ENCODE data around the gene MUC6.

Gene MUC6, protein sequence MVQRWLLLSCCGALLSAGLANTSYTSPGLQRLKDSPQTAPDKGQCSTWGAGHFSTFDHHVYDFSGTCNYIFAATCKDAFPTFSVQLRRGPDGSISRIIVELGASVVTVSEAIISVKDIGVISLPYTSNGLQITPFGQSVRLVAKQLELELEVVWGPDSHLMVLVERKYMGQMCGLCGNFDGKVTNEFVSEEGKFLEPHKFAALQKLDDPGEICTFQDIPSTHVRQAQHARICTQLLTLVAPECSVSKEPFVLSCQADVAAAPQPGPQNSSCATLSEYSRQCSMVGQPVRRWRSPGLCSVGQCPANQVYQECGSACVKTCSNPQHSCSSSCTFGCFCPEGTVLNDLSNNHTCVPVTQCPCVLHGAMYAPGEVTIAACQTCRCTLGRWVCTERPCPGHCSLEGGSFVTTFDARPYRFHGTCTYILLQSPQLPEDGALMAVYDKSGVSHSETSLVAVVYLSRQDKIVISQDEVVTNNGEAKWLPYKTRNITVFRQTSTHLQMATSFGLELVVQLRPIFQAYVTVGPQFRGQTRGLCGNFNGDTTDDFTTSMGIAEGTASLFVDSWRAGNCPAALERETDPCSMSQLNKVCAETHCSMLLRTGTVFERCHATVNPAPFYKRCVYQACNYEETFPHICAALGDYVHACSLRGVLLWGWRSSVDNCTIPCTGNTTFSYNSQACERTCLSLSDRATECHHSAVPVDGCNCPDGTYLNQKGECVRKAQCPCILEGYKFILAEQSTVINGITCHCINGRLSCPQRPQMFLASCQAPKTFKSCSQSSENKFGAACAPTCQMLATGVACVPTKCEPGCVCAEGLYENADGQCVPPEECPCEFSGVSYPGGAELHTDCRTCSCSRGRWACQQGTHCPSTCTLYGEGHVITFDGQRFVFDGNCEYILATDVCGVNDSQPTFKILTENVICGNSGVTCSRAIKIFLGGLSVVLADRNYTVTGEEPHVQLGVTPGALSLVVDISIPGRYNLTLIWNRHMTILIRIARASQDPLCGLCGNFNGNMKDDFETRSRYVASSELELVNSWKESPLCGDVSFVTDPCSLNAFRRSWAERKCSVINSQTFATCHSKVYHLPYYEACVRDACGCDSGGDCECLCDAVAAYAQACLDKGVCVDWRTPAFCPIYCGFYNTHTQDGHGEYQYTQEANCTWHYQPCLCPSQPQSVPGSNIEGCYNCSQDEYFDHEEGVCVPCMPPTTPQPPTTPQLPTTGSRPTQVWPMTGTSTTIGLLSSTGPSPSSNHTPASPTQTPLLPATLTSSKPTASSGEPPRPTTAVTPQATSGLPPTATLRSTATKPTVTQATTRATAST (N-terminal part only)

DNA sequence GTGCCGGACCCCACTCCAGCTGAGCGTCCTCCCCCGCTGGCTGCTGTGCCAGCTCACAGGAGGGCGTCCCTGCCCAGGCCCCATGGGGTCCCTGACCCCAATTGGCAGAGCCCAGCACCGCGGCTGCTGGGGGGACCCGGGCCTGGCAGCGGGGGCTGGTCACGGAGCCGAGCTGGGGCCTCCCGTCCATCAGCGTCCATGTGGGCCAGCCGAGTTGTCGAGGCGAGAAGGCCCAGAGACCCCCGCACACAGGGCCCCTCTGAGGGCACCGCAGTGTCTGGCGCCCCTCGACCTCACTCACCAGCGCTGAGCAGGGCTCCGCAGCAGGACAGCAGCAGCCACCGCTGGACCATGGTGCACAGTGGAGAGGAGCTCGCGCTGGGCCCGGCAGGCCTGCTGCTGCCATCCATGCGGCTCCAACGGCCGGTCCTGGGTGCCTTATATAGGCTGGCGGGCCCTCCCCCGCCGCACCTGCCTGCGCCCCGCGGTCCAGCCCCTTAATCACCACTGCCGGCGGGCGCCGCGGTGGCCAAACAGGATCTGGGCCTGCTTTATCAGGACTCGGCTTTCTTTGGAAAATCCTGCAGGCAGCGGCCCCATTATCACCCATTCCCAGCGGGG, at the start of gene MUC6:
Gene MUC6 (minus strand): TSS at position 416 of the 621 bp plus-strand sequence. CDS start 63 bp downstream, at position 353.
- DNase-seq, result no peak

DNA sequence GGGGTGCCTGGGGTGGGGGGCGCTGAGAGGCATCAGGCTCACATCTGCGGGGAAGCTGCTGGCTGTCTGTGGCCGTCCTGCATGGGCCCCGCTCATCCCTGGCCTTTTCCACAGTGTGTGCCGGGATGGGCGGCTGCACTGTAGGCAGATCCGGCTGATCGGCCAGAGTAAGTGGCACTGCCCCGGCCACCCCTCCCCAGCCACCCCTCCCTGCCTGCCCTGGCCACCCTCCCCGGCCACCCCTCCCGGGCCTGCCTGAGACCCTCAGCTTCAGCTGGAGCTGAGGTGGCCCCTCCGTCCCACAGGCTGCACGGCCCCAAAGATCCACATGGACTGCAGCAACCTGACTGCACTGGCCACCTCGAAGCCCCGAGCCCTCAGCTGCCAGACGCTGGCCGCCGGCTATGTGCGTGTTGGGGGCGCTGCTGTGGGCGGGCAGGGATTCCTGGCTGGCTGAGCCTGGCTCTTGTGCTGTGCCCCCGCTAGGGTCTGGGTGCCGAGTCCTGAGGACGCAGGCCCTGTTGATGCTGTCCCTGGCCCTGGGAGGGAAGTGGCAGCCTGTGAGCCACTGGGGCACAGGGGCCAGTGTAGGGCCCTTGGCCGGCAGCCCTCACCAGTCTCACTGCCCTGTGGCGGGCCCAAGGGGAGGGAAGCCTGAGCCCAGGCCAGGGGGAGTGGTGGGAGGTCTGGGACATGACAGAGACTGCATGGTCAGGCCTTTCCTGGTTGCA, 49.1 kb upstream of the MUC6 start:
- no peak for DNase-seq

DNA sequence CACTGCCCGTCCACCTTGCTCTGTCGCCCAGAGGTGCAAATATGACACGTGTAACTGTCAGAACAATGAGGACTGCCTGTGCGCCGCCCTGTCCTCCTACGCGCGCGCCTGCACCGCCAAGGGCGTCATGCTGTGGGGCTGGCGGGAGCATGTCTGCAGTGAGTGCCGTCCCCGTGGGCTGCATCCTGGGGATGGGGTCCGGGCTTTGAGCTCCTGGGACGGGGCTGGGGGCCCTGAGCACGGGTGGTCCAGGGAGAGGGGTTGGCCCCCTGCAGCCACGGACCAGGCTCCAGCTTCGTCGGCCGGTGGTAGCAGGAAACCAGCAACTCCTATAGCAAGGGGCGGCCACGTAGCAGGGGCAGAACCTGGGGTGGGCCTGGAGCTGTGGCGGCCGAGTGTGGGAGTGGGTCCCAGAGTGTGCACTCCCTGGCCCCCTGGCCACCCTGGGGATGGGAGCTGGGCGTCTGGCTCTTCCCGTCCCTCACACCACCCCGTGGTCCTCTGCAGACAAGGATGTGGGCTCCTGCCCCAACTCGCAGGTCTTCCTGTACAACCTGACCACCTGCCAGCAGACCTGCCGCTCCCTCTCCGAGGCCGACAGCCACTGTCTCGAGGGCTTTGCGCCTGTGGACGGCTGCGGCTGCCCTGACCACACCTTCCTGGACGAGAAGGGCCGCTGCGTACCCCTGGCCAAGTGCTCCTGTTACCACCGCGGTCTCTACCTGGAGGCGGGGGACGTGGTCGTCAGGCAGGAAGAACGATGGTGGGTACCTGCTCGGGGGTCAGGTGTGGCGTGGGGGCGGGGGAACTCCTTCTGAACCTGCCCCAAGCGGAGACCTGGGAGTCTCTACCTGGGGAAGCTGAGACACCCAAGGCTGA, 48.3 kb upstream of the MUC6 start:
- no peak for DNase-seq

DNA sequence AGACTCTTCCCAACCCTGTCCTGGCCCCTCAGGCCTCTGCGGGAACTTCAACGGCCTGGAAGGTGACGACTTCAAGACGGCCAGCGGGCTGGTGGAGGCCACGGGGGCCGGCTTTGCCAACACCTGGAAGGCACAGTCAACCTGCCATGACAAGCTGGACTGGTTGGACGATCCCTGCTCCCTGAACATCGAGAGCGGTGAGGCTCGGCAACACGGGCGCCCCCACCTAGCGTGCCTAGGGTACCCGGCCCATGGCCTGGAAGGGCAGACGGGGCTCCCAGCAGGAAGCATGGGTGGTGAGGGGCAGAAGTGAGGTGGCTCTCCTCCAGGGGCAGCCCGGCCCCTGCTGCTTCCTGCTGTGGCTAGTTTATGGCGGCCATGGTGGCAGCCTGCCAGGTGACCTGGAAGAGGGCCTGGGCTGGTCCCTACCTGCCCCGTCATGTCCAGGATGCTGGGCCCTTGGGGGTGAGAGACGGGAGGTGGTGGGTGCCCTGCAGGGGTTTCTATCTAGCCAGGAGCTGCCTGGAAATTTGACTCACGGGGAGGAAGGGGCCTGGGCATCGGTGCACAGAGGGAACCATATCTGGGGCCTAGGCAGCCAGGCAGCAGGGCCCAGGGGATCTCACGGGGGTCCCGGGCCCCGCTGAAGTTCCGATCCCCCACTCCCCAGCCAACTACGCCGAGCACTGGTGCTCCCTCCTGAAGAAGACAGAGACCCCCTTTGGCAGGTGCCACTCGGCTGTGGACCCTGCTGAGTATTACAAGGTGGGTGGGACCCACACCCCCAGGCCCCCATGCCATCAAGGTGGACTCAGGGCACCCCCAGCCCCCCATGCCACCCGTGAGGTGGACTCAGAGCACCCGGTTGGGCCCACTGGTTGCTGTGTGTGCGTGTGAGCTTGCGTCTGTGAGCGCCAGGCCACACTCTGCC, 47.4 kb upstream of the MUC6 start:
- no peak for DNase-seq

DNA sequence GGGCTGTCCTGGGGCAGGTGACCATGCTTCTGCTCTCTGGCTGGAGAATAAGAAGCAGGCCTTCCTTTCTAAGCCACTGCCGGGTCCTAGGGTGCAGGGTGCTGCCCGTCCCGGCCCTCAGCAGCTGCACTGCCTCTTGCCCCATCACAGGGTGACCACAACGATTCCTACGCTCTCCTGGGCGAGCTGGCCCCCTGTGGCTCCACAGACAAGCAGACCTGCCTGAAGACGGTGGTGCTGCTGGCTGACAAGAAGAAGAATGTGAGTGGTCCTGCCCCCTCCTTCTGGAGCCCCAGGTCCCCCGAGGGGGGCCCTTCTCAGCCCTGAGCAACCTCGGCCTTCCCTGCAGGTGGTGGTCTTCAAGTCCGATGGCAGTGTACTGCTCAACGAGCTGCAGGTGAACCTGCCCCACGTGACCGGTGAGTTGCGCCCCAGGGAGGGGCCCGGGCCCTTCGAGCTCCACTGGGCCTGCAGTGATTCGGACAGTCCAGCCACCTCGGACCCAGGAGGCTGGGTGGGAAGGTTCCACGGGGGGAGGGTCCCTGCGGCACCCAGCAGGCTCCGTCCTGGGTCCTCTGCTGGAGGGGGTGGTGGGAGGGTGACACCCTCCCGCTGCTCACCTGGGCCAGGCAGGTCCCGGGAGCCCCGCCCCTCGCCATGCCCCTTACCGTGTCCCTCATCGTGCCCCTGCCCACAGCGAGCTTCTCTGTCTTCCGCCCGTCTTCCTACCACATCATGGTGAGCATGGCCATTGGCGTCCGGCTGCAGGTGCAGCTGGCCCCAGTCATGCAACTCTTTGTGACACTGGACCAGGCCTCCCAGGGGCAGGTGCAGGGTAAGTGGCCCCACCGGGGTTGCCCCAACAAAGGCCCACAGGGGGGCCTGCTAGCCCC, 46.5 kb upstream of the MUC6 start:
- DNase-seq, result no peak

DNA sequence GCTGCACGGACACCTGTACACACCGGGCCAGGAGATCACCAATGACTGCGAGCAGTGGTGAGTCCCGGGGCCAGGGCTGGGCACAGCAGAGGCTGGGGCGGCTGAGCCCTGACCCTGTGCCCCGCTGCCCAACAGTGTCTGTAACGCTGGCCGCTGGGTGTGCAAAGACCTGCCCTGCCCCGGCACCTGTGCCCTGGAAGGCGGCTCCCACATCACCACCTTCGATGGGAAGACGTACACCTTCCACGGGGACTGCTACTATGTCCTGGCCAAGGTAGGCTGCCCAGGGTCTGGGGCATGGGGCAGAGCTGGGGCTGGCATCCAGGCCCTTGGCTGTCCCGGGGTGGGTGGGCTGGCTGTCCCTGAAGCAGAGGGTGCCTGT, 45.8 kb upstream of the MUC6 start:
- DNase-seq, result no peak

DNA sequence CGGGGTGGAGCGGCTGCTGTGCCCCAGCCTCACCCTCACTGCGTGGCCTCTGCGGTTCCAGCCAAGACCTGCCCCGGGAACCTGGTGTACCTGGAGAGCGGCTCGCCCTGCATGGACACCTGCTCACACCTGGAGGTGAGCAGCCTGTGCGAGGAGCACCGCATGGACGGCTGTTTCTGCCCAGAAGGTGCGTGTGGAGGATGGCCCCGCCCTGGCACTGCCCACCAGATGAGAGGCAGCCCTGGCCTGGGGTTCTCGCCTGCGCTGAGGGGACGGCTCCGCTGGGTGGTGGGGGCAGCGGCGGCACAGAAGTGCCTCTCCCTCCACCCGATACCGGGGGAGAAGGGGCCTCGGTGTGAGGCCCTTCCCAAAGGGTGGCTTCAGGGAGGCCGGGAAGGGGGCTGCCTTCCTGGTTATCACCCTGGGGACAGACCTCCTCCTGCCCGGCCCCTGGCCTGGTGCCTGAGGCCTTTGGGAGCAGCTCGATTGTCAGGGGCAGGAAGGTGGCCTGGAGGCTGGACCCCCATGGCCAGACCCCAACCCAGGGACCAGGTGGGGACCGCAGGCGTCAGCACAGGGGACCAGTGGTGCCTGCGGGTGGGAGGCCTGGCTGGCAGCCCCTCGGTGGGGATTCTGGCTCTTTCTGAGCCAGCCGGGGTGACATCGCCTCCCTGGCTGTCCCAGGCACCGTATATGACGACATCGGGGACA, 45.2 kb upstream of the MUC6 start:
- DNase-seq, result no peak

DNA sequence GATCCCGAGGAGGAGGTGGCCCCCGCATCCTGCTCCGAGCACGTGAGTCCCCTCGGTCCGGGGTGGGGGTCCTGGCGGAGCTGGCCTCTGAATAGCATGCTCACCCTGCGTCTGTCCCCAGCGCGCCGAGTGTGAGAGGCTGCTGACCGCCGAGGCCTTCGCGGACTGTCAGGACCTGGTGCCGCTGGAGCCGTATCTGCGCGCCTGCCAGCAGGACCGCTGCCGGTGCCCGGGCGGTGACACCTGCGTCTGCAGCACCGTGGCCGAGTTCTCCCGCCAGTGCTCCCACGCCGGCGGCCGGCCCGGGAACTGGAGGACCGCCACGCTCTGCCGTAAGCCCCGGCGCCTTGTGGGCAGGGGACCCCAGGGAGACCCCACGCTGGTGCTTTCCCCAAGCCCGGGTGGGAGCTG, 41.7 kb upstream of the MUC6 start:
- no peak for DNase-seq

DNA sequence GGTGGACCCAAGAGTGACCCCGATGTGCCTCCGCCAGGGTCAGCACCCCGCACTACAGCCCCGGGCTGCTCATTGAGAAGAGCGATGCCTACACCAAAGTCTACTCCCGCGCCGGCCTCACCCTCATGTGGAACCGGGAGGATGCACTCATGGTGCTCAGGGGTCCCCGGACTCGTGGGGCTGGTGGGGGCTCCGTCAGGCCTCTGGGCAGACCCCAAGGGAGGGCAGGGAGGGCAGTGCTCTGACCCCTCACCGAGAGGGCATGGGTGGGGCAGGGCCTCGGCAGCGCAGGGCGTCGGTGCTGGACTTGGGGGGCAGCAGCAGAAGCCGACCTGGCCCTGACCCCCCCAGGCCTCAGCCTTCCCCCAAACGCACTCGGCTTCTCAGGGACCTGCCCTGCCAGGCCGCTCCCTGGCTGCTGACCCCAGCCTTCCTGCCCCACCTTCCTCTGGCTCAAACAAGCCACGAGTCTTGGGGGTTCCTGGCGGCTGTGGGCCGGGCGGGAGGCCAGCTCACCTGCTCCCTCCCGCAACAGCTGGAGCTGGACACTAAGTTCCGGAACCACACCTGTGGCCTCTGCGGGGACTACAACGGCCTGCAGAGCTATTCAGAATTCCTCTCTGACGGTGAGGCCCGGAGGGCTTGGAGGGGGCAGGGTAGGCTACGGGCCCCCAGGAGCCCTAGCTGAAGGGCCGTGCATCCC, 41.0 kb upstream of the MUC6 start:
- DNase-seq, result no peak

DNA sequence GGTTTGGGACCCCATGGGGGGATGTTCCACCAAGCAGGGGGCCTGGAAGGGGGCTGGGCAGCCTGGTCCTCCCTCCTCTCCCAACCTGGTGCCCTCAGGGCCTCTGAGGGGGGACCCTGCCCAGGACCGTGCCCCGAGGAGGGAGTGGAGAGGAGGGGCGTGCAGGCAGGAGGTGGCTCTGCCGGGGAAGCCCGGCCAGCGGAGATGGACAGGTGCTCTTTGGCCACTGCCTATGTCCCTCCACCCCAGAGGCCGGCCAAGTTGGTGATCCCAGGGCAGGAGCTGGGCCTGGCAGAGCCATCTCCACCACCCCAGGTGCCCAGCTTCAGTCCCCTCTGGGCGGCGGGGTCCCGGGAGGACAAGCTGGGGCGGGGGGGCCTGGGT, 40.5 kb upstream of the MUC6 start:
- no peak for DNase-seq

DNA sequence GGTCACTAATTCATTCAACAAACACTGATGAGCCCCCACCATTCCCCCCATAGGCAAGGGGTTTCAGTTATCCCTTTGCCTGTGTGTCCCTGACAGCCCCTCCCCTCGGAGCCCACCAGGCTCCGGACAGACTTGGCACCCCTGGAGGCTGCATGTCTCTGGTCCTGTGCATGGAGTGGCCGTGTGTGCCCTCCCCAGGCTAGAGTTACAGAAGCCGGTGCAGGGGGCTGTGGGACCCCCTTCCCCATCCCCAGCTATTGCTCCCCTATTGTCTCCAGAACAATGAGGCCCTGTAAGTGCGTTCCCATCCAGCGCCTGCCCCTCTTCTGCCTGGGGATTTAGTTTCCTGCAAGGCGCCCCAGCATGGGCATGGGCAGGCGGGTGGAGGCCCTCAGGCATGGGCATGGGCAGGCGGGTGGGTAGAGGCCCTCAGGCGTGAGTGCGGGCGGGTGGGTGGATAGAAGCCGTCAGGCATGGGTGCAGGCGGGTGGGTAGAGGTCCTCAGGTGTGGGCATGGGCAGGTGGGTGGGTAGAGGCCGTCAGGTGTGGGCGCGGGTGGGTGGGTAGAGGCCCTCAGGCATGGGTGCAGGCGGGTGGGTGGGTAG, 39.6 kb upstream of the MUC6 start:
- no peak for DNase-seq

DNA sequence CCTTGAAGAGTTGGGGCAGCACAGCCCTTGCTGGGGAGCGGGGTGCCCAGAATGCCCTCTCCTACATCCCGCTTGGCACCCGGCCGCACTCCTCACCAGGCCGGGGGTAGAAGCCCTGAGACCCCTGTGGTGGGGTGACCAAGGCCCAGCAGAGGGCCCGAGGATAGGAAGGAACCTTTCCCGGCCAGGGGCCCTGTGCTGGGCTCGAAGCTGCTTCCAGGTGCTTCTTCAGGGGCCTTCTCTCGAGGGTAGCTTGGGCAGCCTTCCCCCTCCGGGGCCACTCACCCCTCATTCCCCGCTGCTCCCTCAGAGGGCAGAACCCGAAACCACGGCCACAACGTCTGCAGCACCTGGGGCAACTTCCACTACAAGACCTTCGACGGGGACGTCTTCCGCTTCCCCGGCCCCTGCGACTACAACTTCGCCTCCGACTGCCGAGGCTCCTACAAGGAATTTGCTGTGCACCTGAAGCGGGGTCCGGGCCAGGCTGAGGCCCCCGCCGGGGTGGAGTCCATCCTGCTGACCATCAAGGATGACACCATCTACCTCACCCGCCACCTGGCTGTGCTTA, 38.9 kb upstream of the MUC6 start:
- DNase-seq, result no peak

DNA sequence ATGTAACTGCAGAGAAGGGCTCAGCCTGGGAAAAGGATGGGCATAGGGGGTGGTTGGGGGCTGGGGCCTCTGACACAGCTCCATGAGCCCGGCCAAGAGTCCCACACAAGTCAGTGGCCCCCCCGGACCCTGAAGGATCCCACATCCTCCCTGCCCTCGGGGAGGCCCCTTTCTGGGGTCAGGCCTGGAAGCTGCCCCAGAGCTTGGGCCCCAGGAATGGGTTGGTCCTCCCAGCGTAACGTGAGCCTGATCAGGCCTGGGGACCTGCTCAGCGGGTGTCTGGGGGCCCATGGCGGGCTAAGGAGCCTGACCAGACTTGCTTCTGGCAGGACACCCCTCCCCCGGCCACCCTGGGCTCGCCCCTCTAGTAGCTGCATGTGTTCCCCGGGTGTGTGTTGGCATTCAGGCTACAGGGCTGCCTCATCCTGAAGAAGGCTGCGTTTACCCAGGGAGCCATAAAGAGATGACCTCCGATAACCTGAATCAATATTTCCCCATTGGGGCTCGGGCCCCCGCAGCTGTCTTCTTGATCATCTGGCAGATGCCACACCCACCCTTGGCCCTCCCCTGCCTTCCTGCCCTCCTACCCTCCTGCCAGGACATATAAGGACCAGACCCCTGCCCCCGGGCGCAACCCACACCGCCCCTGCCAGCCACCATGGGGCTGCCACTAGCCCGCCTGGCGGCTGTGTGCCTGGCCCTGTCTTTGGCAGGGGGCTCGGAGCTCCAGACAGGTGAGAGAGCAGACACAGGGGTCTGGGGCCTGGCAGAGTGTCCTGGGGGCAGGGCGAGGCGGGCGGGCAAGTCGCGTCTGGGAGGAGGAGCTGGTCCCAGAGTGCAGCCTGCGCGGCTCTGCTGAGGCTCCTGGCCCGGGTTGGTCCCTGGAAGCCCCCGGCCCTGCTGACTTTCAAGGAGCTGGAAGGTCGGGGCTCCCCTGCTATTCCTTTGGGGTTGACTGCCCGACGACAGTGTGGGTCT, 38.0 kb upstream of the MUC6 start, which contains the start of gene MUC2:
Gene MUC2 (plus strand): TSS at position 631 of the 978 bp plus-strand sequence.
- DNase-seq, result no peak

DNA sequence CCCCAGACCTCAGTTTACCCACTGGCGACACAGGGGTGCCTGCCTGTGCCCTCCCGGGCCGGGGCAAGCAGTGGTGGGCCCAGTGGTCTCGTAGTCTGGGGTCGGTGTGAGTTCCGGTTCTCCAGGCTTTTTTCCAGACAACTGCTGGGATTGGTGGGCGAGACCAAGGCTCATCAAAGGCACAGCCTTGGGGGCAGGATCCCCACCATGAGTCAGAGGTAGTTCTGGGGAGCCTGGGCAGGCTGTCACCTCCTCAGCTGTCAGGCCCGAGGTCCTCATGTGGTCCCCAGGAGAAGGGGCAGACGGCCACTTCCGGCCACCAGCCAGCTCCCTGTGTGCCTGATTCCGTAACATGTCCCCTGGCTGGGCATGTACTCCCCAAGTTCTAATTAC, 37.3 kb upstream of the MUC6 start:
- no peak for DNase-seq

DNA sequence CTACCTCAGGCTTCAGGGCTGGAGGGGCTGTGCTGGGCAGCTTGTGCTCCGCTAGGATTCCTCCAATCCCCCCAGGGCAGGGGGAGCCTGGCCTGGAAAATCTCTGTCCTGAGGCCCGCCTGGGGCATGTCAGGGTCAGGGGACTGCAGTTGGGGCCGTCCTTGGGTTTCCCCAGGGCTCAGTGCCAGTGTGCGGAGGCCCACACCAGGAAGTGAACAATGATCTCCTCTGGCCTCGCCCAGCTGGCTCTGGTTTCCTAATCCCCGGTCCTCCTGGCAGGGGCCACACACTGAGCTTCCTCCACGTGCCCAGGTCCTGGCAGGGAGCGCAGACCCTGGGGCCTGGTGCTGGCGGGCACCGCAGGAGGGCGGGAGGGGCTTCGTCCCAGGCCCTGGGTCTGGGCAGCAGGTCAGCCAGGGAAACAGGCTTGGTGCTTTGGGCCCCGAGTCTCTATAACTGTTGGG, 36.8 kb upstream of the MUC6 start:
- no peak for DNase-seq
